WTC11 (cell line): Measurements from ENCODE around the gene LRRC17. TPM values are rescaled to one million over a fixed set of nuclear protein-coding genes. Genes with fewer than 3 reads are reported as not detected.
"Not testable (repeated sequence)": the region's sequence is repeated elsewhere in the genome, so short reads cannot be mapped to it uniquely, and the experiment has no call there.

Experiments
- ATAC-seq: fragments of 200-7000 bp; cut with Tn5 transposase; 2 replicates; pipeline ENCODE4 v1.10.0; 2021; ENCODE audit warnings: mild to moderate bottlenecking, moderate library complexity
- CTCF ChIA-PET: fragments of 300-600 bp; sonication (Branson Sonifier 250); formaldehyde crosslinking; loops from one replicate; lab custom pipeline; 2021; ENCODE audit warnings: antibody characterized with exemption; lab: Charles Lee
- POLR2A ChIA-PET: fragments of 350-600 bp; sonication (Branson Sonifier 250); formaldehyde crosslinking; loops from one replicate; lab custom pipeline; 2021; ENCODE audit warnings: antibody characterized with exemption; lab: Charles Lee
- DNase-seq: peaks from one replicate; pipeline ENCODE4 v3.0.0; 2021; ENCODE audit warnings: low spot score
- H3K27ac Mint-ChIP-seq: 2 replicates; pipeline ENCODE4 v1.8.0; 2021; ENCODE audit warnings: mixed read lengths
- H3K27me3 Mint-ChIP-seq: 2 replicates; pipeline ENCODE4 v1.8.0; 2021; ENCODE audit warnings: low read depth, mild to moderate bottlenecking, moderate library complexity, mixed read lengths
- H3K36me3 Mint-ChIP-seq: 2 replicates; pipeline ENCODE4 v1.8.0; 2021; ENCODE audit warnings: mixed read lengths
- H3K4me1 Mint-ChIP-seq: 2 replicates; pipeline ENCODE4 v1.8.0; 2022; ENCODE audit warnings: mixed read lengths
- H3K4me3 Mint-ChIP-seq: 2 replicates; pipeline ENCODE4 v1.8.0; 2021; ENCODE audit warnings: mild to moderate bottlenecking, moderate library complexity, mixed read lengths
- H3K9me3 Mint-ChIP-seq: 2 replicates; pipeline ENCODE4 v1.8.0; 2021; ENCODE audit warnings: mixed read lengths
- E2F4 ChIP-seq: sonication (generic); formaldehyde crosslinking; IDR thresholded peaks from 2 replicates; pipeline ENCODE4 v1.8.1; 2022; ENCODE audit warnings: low read depth, mild to moderate bottlenecking, moderate library complexity, missing genetic modification reagents, borderline replicate concordance
- ELF4 ChIP-seq: sonication (generic); formaldehyde crosslinking; IDR thresholded peaks from 2 replicates; pipeline ENCODE4 v1.8.1; 2022; ENCODE audit warnings: low read depth, mild to moderate bottlenecking, moderate library complexity, missing genetic modification reagents
- EMX1 ChIP-seq: fragments of 250-450 bp; sonication (Bioruptor Pico); IDR thresholded peaks from 2 replicates; pipeline ENCODE4 v1.8.0; 2021; ENCODE audit warnings: mild to moderate bottlenecking
- FOXK1 ChIP-seq: sonication (generic); formaldehyde crosslinking; IDR thresholded peaks from 2 replicates; pipeline ENCODE4 v1.8.0; 2022; ENCODE audit warnings: mild to moderate bottlenecking, moderate library complexity, missing genetic modification reagents
- KAT7 ChIP-seq: sonication (generic); formaldehyde crosslinking; IDR thresholded peaks from 2 replicates; pipeline ENCODE4 v1.8.1; 2023; ENCODE audit warnings: missing genetic modification reagents, mild to moderate bottlenecking, borderline replicate concordance
- MLX ChIP-seq: sonication (generic); formaldehyde crosslinking; IDR thresholded peaks from 2 replicates; pipeline ENCODE4 v1.8.1; 2023; ENCODE audit warnings: mild to moderate bottlenecking, missing genetic modification reagents, moderate library complexity
- MXD4 ChIP-seq: fragments of 250-450 bp; sonication (Bioruptor Pico); IDR thresholded peaks from 2 replicates; pipeline ENCODE4 v1.8.0; 2021; ENCODE audit warnings: mild to moderate bottlenecking, moderate library complexity, borderline replicate concordance
- NFATC4 ChIP-seq: fragments of 250-450 bp; sonication (Bioruptor Pico); IDR thresholded peaks from 2 replicates; pipeline ENCODE4 v1.9.0; 2021; ENCODE audit warnings: mild to moderate bottlenecking
- NR3C1 ChIP-seq: sonication (generic); formaldehyde crosslinking; conservative IDR thresholded peaks from 2 replicates; pipeline ENCODE4 v1.8.1; 2023; ENCODE audit warnings: low read depth, mild to moderate bottlenecking, missing genetic modification reagents
- RORB ChIP-seq: fragments of 250-450 bp; sonication (Bioruptor Pico); IDR thresholded peaks from 2 replicates; pipeline ENCODE4 v1.9.0; 2021; ENCODE audit warnings: mild to moderate bottlenecking
- SMAD4 ChIP-seq: sonication (generic); formaldehyde crosslinking; IDR thresholded peaks from 2 replicates; pipeline ENCODE4 v1.8.0; 2022; ENCODE audit warnings: mild to moderate bottlenecking, missing genetic modification reagents
- TCF7 ChIP-seq: sonication (generic); formaldehyde crosslinking; IDR thresholded peaks from 2 replicates; pipeline ENCODE4 v1.8.0; 2022; ENCODE audit warnings: mild to moderate bottlenecking, low read depth, missing genetic modification reagents, moderate library complexity
- TEAD1 ChIP-seq: sonication (generic); formaldehyde crosslinking; IDR thresholded peaks from 2 replicates; pipeline ENCODE4 v1.8.0; 2022; ENCODE audit warnings: mild to moderate bottlenecking, missing genetic modification reagents
- TP53 ChIP-seq: sonication (generic); formaldehyde crosslinking; IDR thresholded peaks from 2 replicates; pipeline ENCODE4 v1.8.1; 2023; ENCODE audit warnings: mild to moderate bottlenecking, missing genetic modification reagents
- ZNF423 ChIP-seq: fragments of 250-450 bp; sonication (Bioruptor Pico); IDR thresholded peaks from 2 replicates; pipeline ENCODE4 v2.1.2; 2022; ENCODE audit warnings: mild to moderate bottlenecking, moderate library complexity
- total RNA-seq: library from RNA; stranded (reverse); gene quantifications from 3 replicates; pipeline ENCODE4 v1.2.3, GENCODE V29; 2021
- TF ChIP-seq, protein P1 (sequence below): fragments of 250-450 bp; sonication (Bioruptor Pico); IDR thresholded peaks from 2 replicates; pipeline ENCODE4 v1.9.0; 2021; ENCODE audit warnings: mild to moderate bottlenecking
- TF ChIP-seq, protein P2 (sequence below): sonication (generic); formaldehyde crosslinking; IDR thresholded peaks from 2 replicates; pipeline ENCODE4 v1.8.1; 2023; ENCODE audit warnings: mild to moderate bottlenecking, missing genetic modification reagents
- TF ChIP-seq, protein P3 (sequence below): fragments of 200-600 bp; IDR thresholded peaks from 2 replicates; pipeline ENCODE4 v1.8.0; 2022; ENCODE audit warnings: antibody characterized with exemption
- TF ChIP-seq, protein P4 (sequence below): fragments of 250-450 bp; sonication (Bioruptor Pico); IDR thresholded peaks from 2 replicates; pipeline ENCODE4 v1.9.0; 2021; ENCODE audit warnings: mild to moderate bottlenecking
- TF ChIP-seq, protein P5 (sequence below): sonication (generic); formaldehyde crosslinking; IDR thresholded peaks from 2 replicates; pipeline ENCODE4 v1.8.0; 2023; ENCODE audit warnings: mild to moderate bottlenecking, missing genetic modification reagents

LRRC17 gene
- total RNA-seq, 1 experiment from 2014 or later = 1.6 TPM

DNA sequence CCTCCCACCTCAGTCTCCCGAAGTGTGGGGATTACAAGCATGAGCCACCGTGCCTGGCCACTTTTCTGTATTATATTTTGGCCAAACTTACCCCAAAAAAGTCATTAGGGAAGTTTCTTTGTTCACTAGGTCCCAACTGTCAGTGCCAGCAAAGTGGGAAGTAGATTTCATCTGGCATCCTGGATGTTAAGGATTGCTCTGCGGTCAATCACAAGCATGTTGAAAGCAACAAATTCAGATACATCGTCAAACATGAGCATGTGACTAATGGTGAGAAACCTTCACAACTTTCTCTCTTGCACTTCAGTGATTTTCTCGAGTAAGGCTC is 14.3 kb upstream of the LRRC17 start (continued):
- TF ChIP-seq, protein P1, sequence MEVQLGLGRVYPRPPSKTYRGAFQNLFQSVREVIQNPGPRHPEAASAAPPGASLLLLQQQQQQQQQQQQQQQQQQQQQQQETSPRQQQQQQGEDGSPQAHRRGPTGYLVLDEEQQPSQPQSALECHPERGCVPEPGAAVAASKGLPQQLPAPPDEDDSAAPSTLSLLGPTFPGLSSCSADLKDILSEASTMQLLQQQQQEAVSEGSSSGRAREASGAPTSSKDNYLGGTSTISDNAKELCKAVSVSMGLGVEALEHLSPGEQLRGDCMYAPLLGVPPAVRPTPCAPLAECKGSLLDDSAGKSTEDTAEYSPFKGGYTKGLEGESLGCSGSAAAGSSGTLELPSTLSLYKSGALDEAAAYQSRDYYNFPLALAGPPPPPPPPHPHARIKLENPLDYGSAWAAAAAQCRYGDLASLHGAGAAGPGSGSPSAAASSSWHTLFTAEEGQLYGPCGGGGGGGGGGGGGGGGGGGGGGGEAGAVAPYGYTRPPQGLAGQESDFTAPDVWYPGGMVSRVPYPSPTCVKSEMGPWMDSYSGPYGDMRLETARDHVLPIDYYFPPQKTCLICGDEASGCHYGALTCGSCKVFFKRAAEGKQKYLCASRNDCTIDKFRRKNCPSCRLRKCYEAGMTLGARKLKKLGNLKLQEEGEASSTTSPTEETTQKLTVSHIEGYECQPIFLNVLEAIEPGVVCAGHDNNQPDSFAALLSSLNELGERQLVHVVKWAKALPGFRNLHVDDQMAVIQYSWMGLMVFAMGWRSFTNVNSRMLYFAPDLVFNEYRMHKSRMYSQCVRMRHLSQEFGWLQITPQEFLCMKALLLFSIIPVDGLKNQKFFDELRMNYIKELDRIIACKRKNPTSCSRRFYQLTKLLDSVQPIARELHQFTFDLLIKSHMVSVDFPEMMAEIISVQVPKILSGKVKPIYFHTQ = no peak
- TF ChIP-seq, protein P2, sequence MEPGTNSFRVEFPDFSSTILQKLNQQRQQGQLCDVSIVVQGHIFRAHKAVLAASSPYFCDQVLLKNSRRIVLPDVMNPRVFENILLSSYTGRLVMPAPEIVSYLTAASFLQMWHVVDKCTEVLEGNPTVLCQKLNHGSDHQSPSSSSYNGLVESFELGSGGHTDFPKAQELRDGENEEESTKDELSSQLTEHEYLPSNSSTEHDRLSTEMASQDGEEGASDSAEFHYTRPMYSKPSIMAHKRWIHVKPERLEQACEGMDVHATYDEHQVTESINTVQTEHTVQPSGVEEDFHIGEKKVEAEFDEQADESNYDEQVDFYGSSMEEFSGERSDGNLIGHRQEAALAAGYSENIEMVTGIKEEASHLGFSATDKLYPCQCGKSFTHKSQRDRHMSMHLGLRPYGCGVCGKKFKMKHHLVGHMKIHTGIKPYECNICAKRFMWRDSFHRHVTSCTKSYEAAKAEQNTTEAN (CRISPR knock-in tag) = no peak
- TF ChIP-seq TEAD1 (CRISPR knock-in tag) = no peak
- TF ChIP-seq, all 79 proteins: peak for 0

GRCh38 chr7:102902052-102902451 is 10.7 kb upstream of the LRRC17 start:
- CTCF ChIA-PET, H3K27ac Mint-ChIP-seq, H3K27me3 Mint-ChIP-seq, H3K4me1 Mint-ChIP-seq, H3K36me3 Mint-ChIP-seq, ATAC-seq, DNase-seq, H3K4me3 Mint-ChIP-seq, POLR2A ChIA-PET: not testable (repeated sequence)
- peaks cover 13% of the 10 kb centered on the region; the same call in 1 of the 2 replicates for H3K9me3 Mint-ChIP-seq

- H3K4me1 Mint-ChIP-seq, H3K36me3 Mint-ChIP-seq, CTCF ChIA-PET, H3K27me3 Mint-ChIP-seq, H3K4me3 Mint-ChIP-seq, DNase-seq, H3K27ac Mint-ChIP-seq, POLR2A ChIA-PET, ATAC-seq: not testable (repeated sequence)
- peaks cover 21% of the 10 kb centered on the region for H3K9me3 Mint-ChIP-seq
Observed at GRCh38 chr7:102903576-102903975, 9.2 kb upstream of the LRRC17 start.

- Mint-ChIP-seq H3K27me3 (no peaks in the 10 kb centered on the region), H3K9me3 (peaks cover 19% of the 10 kb centered on the region), H3K4me3 (no peak overlapping the region), H3K27ac (no peak overlapping the region), H3K36me3 (no peaks in the 10 kb centered on the region), H3K4me1 (peaks cover 18% of the 10 kb centered on the region)
- DNase-seq (no peak), ATAC-seq (no peak)
- TF ChIP-seq ZNF423 = no peak
- TF ChIP-seq MLX (CRISPR knock-in tag) = no peak
- TF ChIP-seq NR3C1 (CRISPR knock-in tag) = no peak
- TF ChIP-seq, protein P3, sequence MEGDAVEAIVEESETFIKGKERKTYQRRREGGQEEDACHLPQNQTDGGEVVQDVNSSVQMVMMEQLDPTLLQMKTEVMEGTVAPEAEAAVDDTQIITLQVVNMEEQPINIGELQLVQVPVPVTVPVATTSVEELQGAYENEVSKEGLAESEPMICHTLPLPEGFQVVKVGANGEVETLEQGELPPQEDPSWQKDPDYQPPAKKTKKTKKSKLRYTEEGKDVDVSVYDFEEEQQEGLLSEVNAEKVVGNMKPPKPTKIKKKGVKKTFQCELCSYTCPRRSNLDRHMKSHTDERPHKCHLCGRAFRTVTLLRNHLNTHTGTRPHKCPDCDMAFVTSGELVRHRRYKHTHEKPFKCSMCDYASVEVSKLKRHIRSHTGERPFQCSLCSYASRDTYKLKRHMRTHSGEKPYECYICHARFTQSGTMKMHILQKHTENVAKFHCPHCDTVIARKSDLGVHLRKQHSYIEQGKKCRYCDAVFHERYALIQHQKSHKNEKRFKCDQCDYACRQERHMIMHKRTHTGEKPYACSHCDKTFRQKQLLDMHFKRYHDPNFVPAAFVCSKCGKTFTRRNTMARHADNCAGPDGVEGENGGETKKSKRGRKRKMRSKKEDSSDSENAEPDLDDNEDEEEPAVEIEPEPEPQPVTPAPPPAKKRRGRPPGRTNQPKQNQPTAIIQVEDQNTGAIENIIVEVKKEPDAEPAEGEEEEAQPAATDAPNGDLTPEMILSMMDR = no peak
- no peak for TF ChIP-seq E2F4 (CRISPR knock-in tag)
- TF ChIP-seq SMAD4 (CRISPR knock-in tag) = no peak
- no peak for TF ChIP-seq KAT7 (CRISPR knock-in tag)
- TF ChIP-seq, protein P4, sequence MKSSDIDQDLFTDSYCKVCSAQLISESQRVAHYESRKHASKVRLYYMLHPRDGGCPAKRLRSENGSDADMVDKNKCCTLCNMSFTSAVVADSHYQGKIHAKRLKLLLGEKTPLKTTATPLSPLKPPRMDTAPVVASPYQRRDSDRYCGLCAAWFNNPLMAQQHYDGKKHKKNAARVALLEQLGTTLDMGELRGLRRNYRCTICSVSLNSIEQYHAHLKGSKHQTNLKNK (CRISPR knock-in tag) = no peak
- no peak for TF ChIP-seq NFATC4 (CRISPR knock-in tag)
- TF ChIP-seq TP53 (CRISPR knock-in tag) = no peak
- TF ChIP-seq MXD4 (CRISPR knock-in tag) = no peak
- no peak for TF ChIP-seq RORB (CRISPR knock-in tag)
- no peak for TF ChIP-seq TCF7 (CRISPR knock-in tag)
- TF ChIP-seq, protein P5, sequence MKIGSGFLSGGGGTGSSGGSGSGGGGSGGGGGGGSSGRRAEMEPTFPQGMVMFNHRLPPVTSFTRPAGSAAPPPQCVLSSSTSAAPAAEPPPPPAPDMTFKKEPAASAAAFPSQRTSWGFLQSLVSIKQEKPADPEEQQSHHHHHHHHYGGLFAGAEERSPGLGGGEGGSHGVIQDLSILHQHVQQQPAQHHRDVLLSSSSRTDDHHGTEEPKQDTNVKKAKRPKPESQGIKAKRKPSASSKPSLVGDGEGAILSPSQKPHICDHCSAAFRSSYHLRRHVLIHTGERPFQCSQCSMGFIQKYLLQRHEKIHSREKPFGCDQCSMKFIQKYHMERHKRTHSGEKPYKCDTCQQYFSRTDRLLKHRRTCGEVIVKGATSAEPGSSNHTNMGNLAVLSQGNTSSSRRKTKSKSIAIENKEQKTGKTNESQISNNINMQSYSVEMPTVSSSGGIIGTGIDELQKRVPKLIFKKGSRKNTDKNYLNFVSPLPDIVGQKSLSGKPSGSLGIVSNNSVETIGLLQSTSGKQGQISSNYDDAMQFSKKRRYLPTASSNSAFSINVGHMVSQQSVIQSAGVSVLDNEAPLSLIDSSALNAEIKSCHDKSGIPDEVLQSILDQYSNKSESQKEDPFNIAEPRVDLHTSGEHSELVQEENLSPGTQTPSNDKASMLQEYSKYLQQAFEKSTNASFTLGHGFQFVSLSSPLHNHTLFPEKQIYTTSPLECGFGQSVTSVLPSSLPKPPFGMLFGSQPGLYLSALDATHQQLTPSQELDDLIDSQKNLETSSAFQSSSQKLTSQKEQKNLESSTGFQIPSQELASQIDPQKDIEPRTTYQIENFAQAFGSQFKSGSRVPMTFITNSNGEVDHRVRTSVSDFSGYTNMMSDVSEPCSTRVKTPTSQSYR (CRISPR knock-in tag) = no peak
- no peak for TF ChIP-seq EMX1 (CRISPR knock-in tag)
- TF ChIP-seq ELF4 (CRISPR knock-in tag) = no peak
- TF ChIP-seq FOXK1 (CRISPR knock-in tag) = no peak
- ChIA-PET POLR2A (no interaction called here), CTCF (interaction anchor here (1.3 kb wide), 1 partner anchor 153 kb away, joined by 4 read pairs; no protein-coding TSS in a partner anchor)
Observed at GRCh38 chr7:102908676-102909075, 4.1 kb upstream of the LRRC17 start.
